Mesendoderm (in vitro differentiated cells): ENCODE data around the gene ASB1.
"Not testable (repeated sequence)": the region's sequence is repeated elsewhere in the genome, so short reads cannot be mapped to it uniquely, and the experiment has no call there.

ENCODE experiments used
- DNase-seq: peaks from one replicate; pipeline ENCODE4 v3.0.0; 2013
- H2AK5ac ChIP-seq: 2 replicates; pipeline ENCODE4 v1.6.1; 2013; ENCODE audit warnings: low read length, inconsistent platforms
- H2BK120ac ChIP-seq: 2 replicates; pipeline ENCODE4 v1.6.1; 2013; ENCODE audit warnings: low read depth, mild to moderate bottlenecking, low read length, moderate library complexity, mixed read lengths
- H2BK15ac ChIP-seq: replicated peaks from 2 replicates; pipeline ENCODE4 v1.6.1; 2013; ENCODE audit warnings: low read depth, mild to moderate bottlenecking, moderate library complexity
- H2BK5ac ChIP-seq: 2 replicates; pipeline ENCODE4 v1.6.1; 2013; ENCODE audit warnings: low read length, inconsistent platforms
- H3K18ac ChIP-seq: 2 replicates; pipeline ENCODE4 v1.6.1; 2013; ENCODE audit warnings: mild to moderate bottlenecking, low read length, mixed read lengths
- H3K23ac ChIP-seq: one replicate; pipeline ENCODE4 v1.6.1; 2013; ENCODE audit warnings: low read length
- H3K27ac ChIP-seq: 2 replicates; pipeline ENCODE4 v1.5.1; 2013; ENCODE audit warnings: low read depth, mild to moderate bottlenecking, inconsistent platforms, low read length, moderate library complexity
- H3K27me3 ChIP-seq: 2 replicates; pipeline ENCODE4 v1.6.1; 2013; ENCODE audit warnings: low read length, control low read depth, mild to moderate bottlenecking, inconsistent platforms; ENCODE audit not compliant: insufficient read depth, poor library complexity
- H3K36me3 ChIP-seq: 2 replicates; pipeline ENCODE4 v1.6.1; 2013; ENCODE audit warnings: low read length, inconsistent platforms; ENCODE audit not compliant: control insufficient read depth, insufficient read depth
- H3K4ac ChIP-seq: one replicate; pipeline ENCODE4 v1.6.1; 2013; ENCODE audit warnings: low read depth, mild to moderate bottlenecking, low read length, moderate library complexity
- H3K4me1 ChIP-seq: 2 replicates; pipeline ENCODE4 v1.6.1; 2013; ENCODE audit warnings: low read depth, low read length, inconsistent platforms; ENCODE audit not compliant: control insufficient read depth
- H3K4me2 ChIP-seq: 2 replicates; pipeline ENCODE4 v1.6.1; 2013; ENCODE audit warnings: low read length
- H3K4me3 ChIP-seq: 2 replicates; pipeline ENCODE4 v1.5.1; 2013; ENCODE audit warnings: mild to moderate bottlenecking, low read length
- H3K56ac ChIP-seq: one replicate; pipeline ENCODE4 v1.6.1; 2013; ENCODE audit warnings: low read length
- H3K79me1 ChIP-seq: 2 replicates; pipeline ENCODE4 v1.6.1; 2013; ENCODE audit warnings: low read length, inconsistent platforms
- H3K79me2 ChIP-seq: 2 replicates; pipeline ENCODE4 v1.6.1; 2013; ENCODE audit warnings: mild to moderate bottlenecking, low read length; ENCODE audit not compliant: control insufficient read depth, insufficient read depth
- H3K9ac ChIP-seq: 2 replicates; pipeline ENCODE4 v1.6.1; 2013; ENCODE audit warnings: low read length, inconsistent platforms
- H4K5ac ChIP-seq: one replicate; pipeline ENCODE4 v1.6.1; 2013; ENCODE audit warnings: low read length
- H4K8ac ChIP-seq: one replicate; pipeline ENCODE4 v1.6.1; 2013; ENCODE audit warnings: low read depth, mild to moderate bottlenecking, control low read depth, low read length, moderate library complexity
- WGBS: extraction: QIAGEN DNeasy Blood & Tissue Kit; methylation state at CpG from one replicate; pipeline ENCODE4 v1.1.7; 2013; ENCODE audit warnings: low lambda C conversion rate, missing lambda C conversion rate; ENCODE audit not compliant: insufficient coverage; ENCODE audit errors: extremely low coverage; 5-methylcytosine and 5-hydroxymethylcytosine counted together

The ASB1 gene

GRCh38 chr2:238399094-238399493 lies 27.6 kb upstream of the ASB1 start:
- Histone ChIP-seq H3K79me1 (no peaks in the 10 kb centered on the region), H3K4me1 (no peaks in the 10 kb centered on the region), H3K18ac (no peak overlapping the region), H4K5ac (no peak overlapping the region), H3K4me3 (no peak overlapping the region), H4K8ac (no peak overlapping the region), H3K9ac (no peak overlapping the region), H3K36me3 (no peaks in the 10 kb centered on the region), H3K27me3 (no peaks in the 10 kb centered on the region), H3K4me2 (no peak overlapping the region), H3K27ac (no peak overlapping the region), H3K79me2 (no peaks in the 10 kb centered on the region), H2AK5ac (no peak overlapping the region), H3K56ac (no peak overlapping the region), H2BK15ac (no peak overlapping the region), H2BK5ac (no peak overlapping the region), H2BK120ac (no peak overlapping the region), H3K4ac (no peak overlapping the region), H3K23ac (no peak overlapping the region)
- DNase-seq, result no peak
- WGBS, result no CpG with 5 or more reads among the region's 2 CpGs

DNA sequence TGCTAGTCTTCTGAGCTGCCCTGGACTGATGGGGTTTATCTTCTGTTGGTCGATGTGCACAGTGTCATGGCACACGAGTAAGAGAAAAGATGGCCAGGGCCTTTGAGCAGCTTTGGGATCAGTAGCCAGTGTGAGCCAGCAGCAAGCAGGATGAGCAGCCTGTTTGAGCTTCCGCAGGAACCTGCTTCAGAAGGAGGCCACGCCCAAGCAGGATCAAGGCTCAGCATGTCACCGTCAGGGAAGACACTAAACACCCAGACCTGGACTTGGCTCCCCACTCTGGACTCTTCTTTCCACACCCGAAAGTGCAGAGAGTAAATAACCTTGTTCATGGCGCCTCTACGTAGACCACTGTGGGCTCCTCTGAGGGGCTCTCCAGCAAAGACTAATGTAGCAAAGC lies 25.2 kb upstream of the ASB1 start:
- H3K27me3 ChIP-seq, result no peaks in the 10 kb centered on the region
- no peaks in the 10 kb centered on the region for H3K36me3 ChIP-seq
- H3K4ac ChIP-seq, result no peak overlapping the region
- no peak overlapping the region for H2BK5ac ChIP-seq
- H3K4me1 ChIP-seq, result no peaks in the 10 kb centered on the region
- no peak overlapping the region for H4K8ac ChIP-seq
- no peak overlapping the region for H3K27ac ChIP-seq
- no CpG with 5 or more reads among the region's 8 CpGs for WGBS
- no peak overlapping the region for H3K9ac ChIP-seq
- no peak overlapping the region for H3K4me3 ChIP-seq
- H3K79me2 ChIP-seq, result no peaks in the 10 kb centered on the region
- no peak for DNase-seq
- H3K56ac ChIP-seq, result no peak overlapping the region
- H3K23ac ChIP-seq, result no peak overlapping the region
- no peak overlapping the region for H2BK15ac ChIP-seq
- no peaks in the 10 kb centered on the region for H3K79me1 ChIP-seq
- no peak overlapping the region for H2AK5ac ChIP-seq
- no peak overlapping the region for H4K5ac ChIP-seq
- no peak overlapping the region for H3K18ac ChIP-seq
- no peak overlapping the region for H2BK120ac ChIP-seq
- no peak overlapping the region for H3K4me2 ChIP-seq

- Histone ChIP-seq H2AK5ac (no peak overlapping the region), H4K8ac (no peak overlapping the region), H3K23ac (no peak overlapping the region), H3K79me1 (no peaks in the 10 kb centered on the region), H3K18ac (no peak overlapping the region), H3K4me3 (no peak overlapping the region), H3K4me1 (no peaks in the 10 kb centered on the region), H3K27me3 (no peaks in the 10 kb centered on the region), H3K9ac (no peak overlapping the region), H3K4ac (no peak overlapping the region), H3K79me2 (no peaks in the 10 kb centered on the region), H3K36me3 (no peaks in the 10 kb centered on the region), H3K4me2 (no peak overlapping the region), H2BK15ac (no peak overlapping the region), H2BK5ac (no peak overlapping the region), H2BK120ac (no peak overlapping the region), H3K27ac (no peak overlapping the region), H3K56ac (no peak overlapping the region), H4K5ac (no peak overlapping the region)
- DNase-seq, result no peak
- WGBS, result no CpG with 5 or more reads among the region's 21 CpGs
Observed at GRCh38 chr2:238403632-238404405, 22.9 kb upstream of the ASB1 start.

- Histone ChIP-seq H3K4me1 (no peaks in the 10 kb centered on the region), H2BK120ac (no peak overlapping the region), H4K8ac (no peak overlapping the region), H2AK5ac (no peak overlapping the region), H3K18ac (no peak overlapping the region), H3K27me3 (no peaks in the 10 kb centered on the region), H3K23ac (no peak overlapping the region), H3K36me3 (no peaks in the 10 kb centered on the region), H3K4me3 (no peak overlapping the region), H3K27ac (no peak overlapping the region), H3K9ac (no peak overlapping the region), H2BK5ac (no peak overlapping the region), H3K4ac (no peak overlapping the region), H2BK15ac (no peak overlapping the region), H3K56ac (no peak overlapping the region), H4K5ac (no peak overlapping the region), H3K79me1 (no peaks in the 10 kb centered on the region), H3K4me2 (no peak overlapping the region), H3K79me2 (no peaks in the 10 kb centered on the region)
- no peak for DNase-seq
- WGBS, result no CpG with 5 or more reads among the region's 19 CpGs
Observed at GRCh38 chr2:238404406-238405216, 22.1 kb upstream of the ASB1 start.

DNA sequence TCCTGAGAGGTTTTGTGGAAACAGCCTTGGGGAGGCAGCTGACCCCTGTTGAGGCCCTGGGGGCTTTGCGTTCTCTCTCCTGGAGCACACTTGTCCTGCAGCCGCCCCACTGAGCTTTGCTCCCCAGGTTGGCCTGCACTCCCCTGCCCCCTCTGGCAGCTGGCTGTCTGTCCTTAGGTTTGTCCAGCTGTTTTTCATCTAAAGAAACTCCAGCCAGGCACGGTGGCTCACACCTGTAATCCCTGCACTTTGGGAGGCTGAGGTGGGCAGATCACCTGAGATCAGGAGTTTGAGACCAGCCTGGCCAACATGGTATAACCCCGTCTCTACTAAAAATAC lies 21.5 kb upstream of the ASB1 start:
- not testable (repeated sequence) for H3K4ac ChIP-seq, H3K4me2 ChIP-seq, H3K79me1 ChIP-seq, H3K36me3 ChIP-seq, H2BK5ac ChIP-seq, H4K8ac ChIP-seq, H3K79me2 ChIP-seq, H3K56ac ChIP-seq, H2AK5ac ChIP-seq, H3K18ac ChIP-seq, H4K5ac ChIP-seq, H3K4me1 ChIP-seq, H3K9ac ChIP-seq, H3K4me3 ChIP-seq, DNase-seq, H3K23ac ChIP-seq, H3K27me3 ChIP-seq, H3K27ac ChIP-seq, H2BK120ac ChIP-seq, H2BK15ac ChIP-seq
- no CpG with 5 or more reads among the region's 4 CpGs for WGBS
